Measurements from ENCODE around the gene FGR. TPM values are rescaled to one million over a fixed set of nuclear protein-coding genes. Genes with fewer than 3 reads are reported as not detected.
A peak's percentile ranks its signal among the peaks of the same experiment; 100 is the strongest.

The FGR gene
- total and polyA plus RNA-seq, 11 donors = 1.1 to 25.9 (median 3.3) TPM

DNA sequence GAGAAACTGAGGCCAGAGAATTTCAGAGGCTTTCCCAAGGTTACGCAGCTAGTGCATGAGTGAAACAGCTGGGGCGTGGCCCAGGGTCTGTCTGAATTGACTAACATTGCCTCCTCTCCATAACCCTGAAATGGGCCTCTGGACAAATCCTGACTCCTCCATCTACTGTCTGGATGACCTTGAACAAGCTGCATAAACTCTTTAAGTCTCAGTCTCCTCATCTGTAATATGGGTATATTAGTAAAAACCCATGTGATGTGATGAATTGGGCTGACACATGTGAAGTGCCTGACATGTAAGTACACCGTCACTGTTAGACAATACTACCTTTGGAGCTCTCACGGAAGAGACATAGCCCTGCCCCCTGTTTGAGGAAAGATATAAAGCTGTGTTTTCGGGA is 12.3 kb upstream of the FGR start:
- Histone ChIP-seq H3K36me3 (no peaks in the 10 kb centered on the region), H3K9me3 (no peaks in the 10 kb centered on the region), H3K4me1 (peaks cover 0 to 51% (median 29%) of the 10 kb centered on the region in 12 donors), H3K27me3 (no peaks in the 10 kb centered on the region), H3K27ac (peak overlapping the region in 5 of 12 donors; percentile 32 to 71 (median 60)), H3K4me3 (no peak overlapping the region)
- no peak for ATAC-seq
- TF ChIP-seq, protein P1, sequence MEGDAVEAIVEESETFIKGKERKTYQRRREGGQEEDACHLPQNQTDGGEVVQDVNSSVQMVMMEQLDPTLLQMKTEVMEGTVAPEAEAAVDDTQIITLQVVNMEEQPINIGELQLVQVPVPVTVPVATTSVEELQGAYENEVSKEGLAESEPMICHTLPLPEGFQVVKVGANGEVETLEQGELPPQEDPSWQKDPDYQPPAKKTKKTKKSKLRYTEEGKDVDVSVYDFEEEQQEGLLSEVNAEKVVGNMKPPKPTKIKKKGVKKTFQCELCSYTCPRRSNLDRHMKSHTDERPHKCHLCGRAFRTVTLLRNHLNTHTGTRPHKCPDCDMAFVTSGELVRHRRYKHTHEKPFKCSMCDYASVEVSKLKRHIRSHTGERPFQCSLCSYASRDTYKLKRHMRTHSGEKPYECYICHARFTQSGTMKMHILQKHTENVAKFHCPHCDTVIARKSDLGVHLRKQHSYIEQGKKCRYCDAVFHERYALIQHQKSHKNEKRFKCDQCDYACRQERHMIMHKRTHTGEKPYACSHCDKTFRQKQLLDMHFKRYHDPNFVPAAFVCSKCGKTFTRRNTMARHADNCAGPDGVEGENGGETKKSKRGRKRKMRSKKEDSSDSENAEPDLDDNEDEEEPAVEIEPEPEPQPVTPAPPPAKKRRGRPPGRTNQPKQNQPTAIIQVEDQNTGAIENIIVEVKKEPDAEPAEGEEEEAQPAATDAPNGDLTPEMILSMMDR (IDR thresholded peaks at IDR 0.05) = no peak
- no peak for TF ChIP-seq POLR2A (IDR thresholded peaks at IDR 0.05)
- intact Hi-C loops (cut with DNase I) = loop anchor here in 2 of 10 donors (5.0 kb wide), 1 partner anchor 35 kb away; no protein-coding TSS in a partner anchor
- DNase-seq = no peak
- WGBS, 4 donors = 97 to 98% (median 97%) methylated on average over 5 of the region's 5 CpGs

DNA sequence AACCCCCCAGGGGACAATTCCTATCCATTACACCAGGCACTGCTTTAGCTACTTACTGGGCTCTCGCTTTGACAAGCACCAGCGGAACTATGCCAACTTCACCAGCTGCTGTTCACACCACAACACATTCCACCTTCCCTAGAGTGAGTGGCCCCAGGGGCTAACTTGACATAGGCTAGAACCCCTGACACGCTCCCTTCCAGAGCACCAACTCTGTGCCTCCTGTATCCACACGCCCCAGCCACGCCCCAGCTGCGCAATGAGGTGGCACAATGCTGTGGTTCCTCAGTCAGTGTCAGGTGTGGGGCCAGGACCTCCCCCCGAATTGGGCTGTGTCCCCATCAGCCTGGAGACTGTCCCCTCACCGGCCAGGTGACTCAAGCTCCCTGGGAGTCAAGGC is 11.7 kb upstream of the FGR start:
- peak in 1 of 5 donors; percentile 70 for DNase-seq
- no peaks in the 10 kb centered on the region for H3K36me3 ChIP-seq
- peaks cover 0 to 51% (median 29%) of the 10 kb centered on the region in 12 donors for H3K4me1 ChIP-seq
- 63 to 81% (median 74%) methylated on average over 8 of the region's 8 CpGs for WGBS, 4 donors
- H3K27me3 ChIP-seq = no peaks in the 10 kb centered on the region
- TF ChIP-seq POLR2A (IDR thresholded peaks at IDR 0.05) = no peak
- TF ChIP-seq, protein P1 (IDR thresholded peaks at IDR 0.05) = no peak
- peak overlapping the region in 9 of 12 donors; percentile 5 to 71 (median 50) for H3K27ac ChIP-seq
- H3K9me3 ChIP-seq = no peaks in the 10 kb centered on the region
- ATAC-seq = peak in 3 of 4 donors; percentile 19 to 55 (median 32)
- H3K4me3 ChIP-seq = no peak overlapping the region
- intact Hi-C loops (cut with DNase I) = loop anchor here in 2 of 10 donors (5.0 kb wide), 1 partner anchor 34 kb away; no protein-coding TSS in a partner anchor

DNA sequence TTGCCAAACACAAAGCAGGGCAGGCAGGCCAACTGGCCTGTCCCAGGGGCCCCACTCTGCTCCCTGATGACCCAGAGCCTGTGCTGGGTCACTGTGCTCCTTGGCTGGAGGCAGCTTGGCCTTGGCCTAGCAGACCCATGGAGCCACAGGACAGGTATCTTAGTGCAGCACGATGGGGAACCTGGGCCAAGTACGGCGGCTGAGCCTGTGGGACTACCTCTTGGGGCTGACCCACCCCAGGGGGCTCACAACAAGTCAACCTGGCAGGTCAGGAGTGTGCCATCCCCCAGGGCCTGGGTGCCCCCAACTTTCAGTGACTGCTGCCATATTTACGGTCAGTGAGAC is 10.1 kb upstream of the FGR start:
- 96 to 100% (median 98%) methylated on average over 3 to 4 of the region's 4 CpGs for WGBS, 4 donors

DNA sequence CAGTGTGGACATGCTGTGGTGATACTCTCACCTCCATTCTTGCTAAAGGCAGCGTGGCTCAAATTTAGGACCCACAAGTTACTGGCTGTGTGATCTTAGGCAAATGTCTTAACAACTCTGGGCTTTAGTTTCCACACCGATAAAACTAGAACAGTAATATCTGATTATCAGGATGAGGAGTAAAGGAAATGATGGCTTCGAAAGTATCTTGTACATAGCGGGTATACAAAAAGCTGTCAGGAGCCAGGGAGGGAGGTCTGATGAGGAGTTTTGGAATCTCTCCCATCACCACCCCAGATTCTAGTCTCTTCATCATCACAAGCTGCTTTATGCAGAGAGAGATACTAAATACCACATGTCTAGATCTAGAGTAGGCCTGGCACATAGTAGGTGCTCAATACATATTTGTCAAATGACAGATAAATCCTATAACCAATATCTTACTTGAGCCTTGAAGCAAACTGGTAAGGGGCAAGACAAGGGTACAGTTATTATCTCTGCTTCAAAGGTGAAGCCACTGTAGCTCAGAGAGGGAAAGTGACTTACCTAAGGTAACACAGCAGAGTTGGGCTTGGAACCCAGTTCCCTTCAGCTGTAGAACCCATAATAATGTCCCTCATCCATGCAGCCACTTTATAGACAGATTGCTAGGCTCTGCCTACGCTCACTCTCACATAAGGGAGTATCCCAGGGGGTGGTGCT is 9.5 kb upstream of the FGR start:
- Histone ChIP-seq H3K4me1 (peaks cover 0 to 38% (median 16%) of the 10 kb centered on the region in 12 donors), H3K36me3 (no peaks in the 10 kb centered on the region), H3K9me3 (no peaks in the 10 kb centered on the region), H3K4me3 (no peak overlapping the region), H3K27ac (no peak overlapping the region), H3K27me3 (no peaks in the 10 kb centered on the region)
- DNase-seq (no peak), ATAC-seq (no peak)
- TF ChIP-seq POLR2A (IDR thresholded peaks at IDR 0.05) = no peak
- TF ChIP-seq, protein P1 (IDR thresholded peaks at IDR 0.05) = no peak
- 64 to 90% (median 87%) methylated on average over 5 of the region's 5 CpGs for WGBS, 4 donors
- intact Hi-C loops (cut with DNase I) = loop anchor here in 5 of 10 donors (1.0 to 5.0 kb wide), 3 partner anchors 18 to 32 kb away; no protein-coding TSS in a partner anchor

More for the DNA sequence above, 10.1 kb upstream of the FGR start:
- Histone ChIP-seq H3K9me3 (no peaks in the 10 kb centered on the region), H3K4me3 (no peak overlapping the region), H3K36me3 (no peaks in the 10 kb centered on the region), H3K27ac (no peak overlapping the region), H3K4me1 (peaks cover 0 to 40% (median 18%) of the 10 kb centered on the region in 12 donors), H3K27me3 (no peaks in the 10 kb centered on the region)
- TF ChIP-seq, protein P1 (IDR thresholded peaks at IDR 0.05) = no peak
- no peak for TF ChIP-seq POLR2A (IDR thresholded peaks at IDR 0.05)
- intact Hi-C loops (cut with DNase I) = loop anchor here in 4 of 10 donors (2.0 to 5.0 kb wide), 2 partner anchors 18 to 33 kb away; no protein-coding TSS in a partner anchor
- peak in 2 of 5 donors; percentile 26 to 50 for DNase-seq
- no peak for ATAC-seq

Measured in heart left ventricle (tissue), 16 donors.